ENCODE results near the gene MAGEA8. TPM values are rescaled to one million over a fixed set of nuclear protein-coding genes. Genes with fewer than 3 reads are reported as not detected.

The MAGEA8 gene
- total RNA-seq, 1 experiment from 2014 or later = not detected

GRCh38 chrX:149849787-149850186 lies 31.2 kb upstream of the MAGEA8 start:
- Histone ChIP-seq H3K9me3 (no peaks in the 10 kb centered on the region), H3K36me3 (ENCODE audit: control insufficient read depth, insufficient read depth, low read length) (no peaks in the 10 kb centered on the region), H3K4me1 (no peaks in the 10 kb centered on the region), H3K27me3 (replicated peaks; ENCODE audit: control insufficient read depth, insufficient read depth, low read length) (no peaks in the 10 kb centered on the region; the same call in 1 of the 2 replicates), H3K4me3 (ENCODE audit: low read depth, low read length) (no peak overlapping the region)
- Mint-ChIP-seq H3K4me3 (ENCODE audit: unreplicated experiment) (no peak overlapping the region), H3K27ac (ENCODE audit: unreplicated experiment) (no peak overlapping the region), H3K36me3 (ENCODE audit: insufficient read depth, unreplicated experiment) (no peaks in the 10 kb centered on the region), H3K27me3 (ENCODE audit: insufficient read depth, unreplicated experiment) (peaks cover 16% of the 10 kb centered on the region), H3K4me1 (ENCODE audit: low read depth, unreplicated experiment) (no peaks in the 10 kb centered on the region), H3K9me3 (ENCODE audit: unreplicated experiment) (no peaks in the 10 kb centered on the region)
- intact Hi-C loops (cut with micrococcal nuclease; ENCODE audit: unreplicated experiment) = no loop called here
- no TSS peak for BruUV-seq (replicated peaks)
- ChIA-PET CTCF (no interaction called here), POLR2A (no interaction called here)
- DNase-seq = no peak
- TF ChIP-seq CTCF (IDR thresholded peaks at IDR 0.05; ENCODE audit: insufficient read depth in 1 of 2, low read depth in 1 of 2, low read length in 1 of 2, severe bottlenecking in 1 of 2, unreplicated experiment in 1 of 2) = no peak

- Histone ChIP-seq H3K36me3 (ENCODE audit: control insufficient read depth, insufficient read depth, low read length) (no peaks in the 10 kb centered on the region), H3K4me1 (no peaks in the 10 kb centered on the region), H3K4me3 (ENCODE audit: low read depth, low read length) (no peak overlapping the region), H3K27me3 (replicated peaks; ENCODE audit: control insufficient read depth, insufficient read depth, low read length) (no peaks in the 10 kb centered on the region), H3K9me3 (no peaks in the 10 kb centered on the region)
- Mint-ChIP-seq H3K4me3 (ENCODE audit: unreplicated experiment) (no peak overlapping the region), H3K9me3 (ENCODE audit: unreplicated experiment) (no peaks in the 10 kb centered on the region), H3K36me3 (ENCODE audit: insufficient read depth, unreplicated experiment) (no peaks in the 10 kb centered on the region), H3K27ac (ENCODE audit: unreplicated experiment) (no peak overlapping the region), H3K27me3 (ENCODE audit: insufficient read depth, unreplicated experiment) (peaks cover 15% of the 10 kb centered on the region), H3K4me1 (ENCODE audit: low read depth, unreplicated experiment) (no peaks in the 10 kb centered on the region)
- no TSS peak for BruUV-seq (replicated peaks)
- intact Hi-C loops (cut with micrococcal nuclease; ENCODE audit: unreplicated experiment) = no loop called here
- no peak for DNase-seq
- TF ChIP-seq CTCF (IDR thresholded peaks at IDR 0.05; ENCODE audit: insufficient read depth in 1 of 2, low read depth in 1 of 2, low read length in 1 of 2, severe bottlenecking in 1 of 2, unreplicated experiment in 1 of 2) = no peak
- CTCF ChIA-PET = no interaction called here
- POLR2A ChIA-PET = no interaction called here
Measured at GRCh38 chrX:149851864-149852263, 29.1 kb upstream of the MAGEA8 start.

GRCh38 chrX:149853925-149854324 lies 27.1 kb upstream of the MAGEA8 start:
- Mint-ChIP-seq H3K4me1 (ENCODE audit: low read depth, unreplicated experiment) (no peaks in the 10 kb centered on the region), H3K27me3 (ENCODE audit: insufficient read depth, unreplicated experiment) (peaks cover 16% of the 10 kb centered on the region), H3K36me3 (ENCODE audit: insufficient read depth, unreplicated experiment) (no peaks in the 10 kb centered on the region), H3K27ac (ENCODE audit: unreplicated experiment) (no peak overlapping the region), H3K9me3 (ENCODE audit: unreplicated experiment) (peaks cover under 1% of the 10 kb centered on the region), H3K4me3 (ENCODE audit: unreplicated experiment) (no peak overlapping the region)
- Histone ChIP-seq H3K4me1 (no peaks in the 10 kb centered on the region), H3K27me3 (replicated peaks; ENCODE audit: control insufficient read depth, insufficient read depth, low read length) (no peaks in the 10 kb centered on the region), H3K4me3 (ENCODE audit: low read depth, low read length) (no peak overlapping the region), H3K36me3 (ENCODE audit: control insufficient read depth, insufficient read depth, low read length) (no peaks in the 10 kb centered on the region), H3K9me3 (no peaks in the 10 kb centered on the region)
- DNase-seq = no peak
- intact Hi-C loops (cut with micrococcal nuclease; ENCODE audit: unreplicated experiment) = no loop called here
- ChIA-PET POLR2A (no interaction called here), CTCF (no interaction called here)
- BruUV-seq (replicated peaks) = no TSS peak
- no peak for TF ChIP-seq CTCF (IDR thresholded peaks at IDR 0.05; ENCODE audit: insufficient read depth in 1 of 2, low read depth in 1 of 2, low read length in 1 of 2, severe bottlenecking in 1 of 2, unreplicated experiment in 1 of 2)

All from Caco-2 (cell line).